AG08395 (cell line): ENCODE measurements around the gene STIM1.
"Not testable (repeated sequence)": the region's sequence is repeated elsewhere in the genome, so short reads cannot be mapped to it uniquely, and the experiment has no call there.

ENCODE experiments used
- DNase-seq: peaks from one replicate; pipeline ENCODE4 v3.0.0; 2012; ENCODE audit warnings: mixed read lengths, low spot score

STIM1 gene

GRCh38 chr11:4027746-4028145 lies 172.3 kb downstream of the STIM1 start:
- DNase-seq, result peak; percentile 22

GRCh38 chr11:4030197-4030596 lies 174.7 kb downstream of the STIM1 start:
- DNase-seq, result no peak

- no peak for DNase-seq
Measured at GRCh38 chr11:4032097-4032496, 176.6 kb downstream of the STIM1 start.

GRCh38 chr11:4035985-4036384 lies 180.5 kb downstream of the STIM1 start:
- no peak for DNase-seq

GRCh38 chr11:4039011-4039410 lies 183.5 kb downstream of the STIM1 start:
- no peak for DNase-seq

GRCh38 chr11:4040461-4040860 lies 185.0 kb downstream of the STIM1 start:
- no peak for DNase-seq

GRCh38 chr11:4041731-4042391 lies 186.4 kb downstream of the STIM1 start:
- no peak for DNase-seq

GRCh38 chr11:4044976-4045646 lies 189.6 kb downstream of the STIM1 start:
- DNase-seq, result no peak

- no peak for DNase-seq
Measured at GRCh38 chr11:4048340-4048739, 192.9 kb downstream of the STIM1 start.

GRCh38 chr11:4049006-4049405 lies 193.5 kb downstream of the STIM1 start:
- no peak for DNase-seq

GRCh38 chr11:4050138-4050537 lies 194.7 kb downstream of the STIM1 start:
- no peak for DNase-seq

GRCh38 chr11:4053200-4053599 lies 197.7 kb downstream of the STIM1 start:
- not testable (repeated sequence) for DNase-seq

- DNase-seq, result no peak
Measured at GRCh38 chr11:4054643-4055042, 199.2 kb downstream of the STIM1 start.

- no peak for DNase-seq
Measured at GRCh38 chr11:4059424-4059823, 204.0 kb downstream of the STIM1 start.

GRCh38 chr11:4060182-4060923 lies 204.9 kb downstream of the STIM1 start:
- no peak for DNase-seq

- no peak for DNase-seq
Measured at GRCh38 chr11:4061700-4062099, 206.2 kb downstream of the STIM1 start.

GRCh38 chr11:4063348-4063747 lies 207.9 kb downstream of the STIM1 start:
- DNase-seq, result no peak

- no peak for DNase-seq
Measured at GRCh38 chr11:4064278-4064955, 209.0 kb downstream of the STIM1 start.

- no peak for DNase-seq
Measured at GRCh38 chr11:4065086-4065485, 209.6 kb downstream of the STIM1 start.

- DNase-seq, result peak; percentile 23
Measured at GRCh38 chr11:4065601-4066377, 210.3 kb downstream of the STIM1 start.

GRCh38 chr11:4066910-4067309 lies 211.4 kb downstream of the STIM1 start:
- DNase-seq, result no peak

- peak; percentile 37 for DNase-seq
Measured at GRCh38 chr11:4068962-4069361, 213.5 kb downstream of the STIM1 start.
